Measurements from ENCODE around the gene TXNRD1. TPM values are rescaled to one million over a fixed set of nuclear protein-coding genes. Genes with fewer than 3 reads are reported as not detected.

TXNRD1 gene
- total RNA-seq, 1 experiment from 2014 or later: 180 TPM

DNA sequence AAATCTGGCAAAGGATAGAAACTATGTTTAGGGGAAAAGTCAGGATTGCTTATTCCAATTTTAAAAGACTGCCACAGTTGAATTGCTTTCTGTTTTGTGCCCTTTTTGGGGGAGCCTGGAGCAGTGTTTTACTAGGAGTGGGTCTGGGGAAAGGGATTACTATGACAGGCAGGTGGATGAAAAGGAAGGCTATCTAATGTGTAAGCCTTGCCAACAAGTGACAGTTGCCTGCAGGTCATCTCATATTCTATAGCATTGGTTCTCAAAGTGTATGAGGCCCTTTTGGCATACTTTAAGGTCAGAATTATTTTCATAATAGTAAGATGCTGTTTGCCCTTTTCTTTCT, 92.0 kb downstream of the TXNRD1 start:
- Histone ChIP-seq H3K27me3 (ENCODE audit: control insufficient read depth, insufficient read depth, low read length) (no peaks in the 10 kb centered on the region), H3K36me3 (replicated peaks; ENCODE audit: control insufficient read depth, insufficient read depth, low read length) (peaks cover 7% of the 10 kb centered on the region), H3K4me3 (ENCODE audit: insufficient read depth, low read depth, low read length) (no peak overlapping the region)
- no peak for DNase-seq

DNA sequence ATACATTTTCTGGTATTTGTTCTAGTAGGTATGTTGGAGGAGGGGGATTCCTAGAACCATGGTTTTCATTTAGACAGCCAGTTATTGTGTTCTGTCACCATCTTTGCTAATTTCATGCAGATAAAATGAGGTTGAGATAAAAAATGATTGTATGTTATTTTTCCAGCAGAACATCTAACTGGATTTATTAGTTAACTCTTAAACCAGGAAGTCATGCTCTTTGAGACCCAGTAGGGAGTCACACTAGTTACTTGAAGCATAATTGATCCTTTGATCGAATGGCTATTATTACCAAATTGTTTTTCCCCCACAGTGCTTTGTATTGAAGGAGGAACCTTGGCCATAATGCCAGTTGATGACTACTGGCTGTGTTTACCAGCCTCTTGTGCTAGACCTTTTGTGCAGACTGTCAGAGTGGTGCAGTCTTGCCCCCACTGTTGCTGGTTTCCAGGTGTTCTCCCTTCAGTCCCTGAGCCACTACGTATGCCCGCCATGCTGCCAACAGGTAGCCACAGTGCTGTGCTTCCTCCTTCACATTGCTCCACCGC, 93.9 kb downstream of the TXNRD1 start:
- DNase-seq: no peak
- H3K36me3 ChIP-seq (replicated peaks; ENCODE audit: control insufficient read depth, insufficient read depth, low read length): peaks cover 14% of the 10 kb centered on the region
- no peaks in the 10 kb centered on the region for H3K27me3 ChIP-seq (ENCODE audit: control insufficient read depth, insufficient read depth, low read length)
- no peak overlapping the region for H3K4me3 ChIP-seq (ENCODE audit: insufficient read depth, low read depth, low read length)

DNA sequence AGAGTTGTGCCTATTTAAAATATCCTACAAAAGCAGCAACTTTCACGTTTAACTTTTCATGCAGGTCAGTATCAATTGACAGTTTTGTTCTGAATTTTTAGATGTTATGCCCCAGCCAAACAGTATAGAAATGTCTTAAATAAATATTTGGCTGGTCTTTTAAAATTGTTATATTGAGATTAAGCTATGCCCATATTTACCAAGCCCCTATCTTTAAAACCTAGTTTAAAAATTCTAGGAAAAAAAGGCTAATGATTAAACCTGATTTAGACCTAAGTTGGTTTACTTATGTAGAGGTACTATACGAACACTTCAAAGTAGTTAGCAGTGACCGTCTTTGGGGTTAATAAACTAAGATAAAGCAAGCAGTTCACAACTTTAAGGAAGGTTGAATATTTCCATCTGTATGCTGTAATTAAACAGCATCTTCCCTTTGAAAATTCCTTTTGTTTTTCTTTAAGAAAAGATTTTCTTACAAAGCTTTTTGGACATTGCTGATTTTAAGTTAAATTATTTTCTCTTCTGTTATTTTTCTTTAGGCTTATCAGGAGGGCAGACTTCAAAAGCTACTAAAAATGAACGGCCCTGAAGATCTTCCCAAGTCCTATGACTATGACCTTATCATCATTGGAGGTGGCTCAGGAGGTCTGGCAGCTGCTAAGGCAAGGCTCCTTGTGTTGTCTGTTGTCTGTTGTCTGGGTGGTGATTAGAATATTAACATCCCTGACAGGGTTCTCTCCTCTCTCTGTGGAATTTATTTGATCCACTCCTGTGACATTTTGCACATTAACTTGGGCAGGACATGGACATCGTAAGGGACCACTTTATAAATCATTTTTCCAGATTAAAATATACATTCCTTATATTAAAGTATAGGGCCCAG, 95.4 kb downstream of the TXNRD1 start:
- no peak for DNase-seq
- H3K27me3 ChIP-seq (ENCODE audit: control insufficient read depth, insufficient read depth, low read length): no peaks in the 10 kb centered on the region
- peaks cover 22% of the 10 kb centered on the region for H3K36me3 ChIP-seq (replicated peaks; ENCODE audit: control insufficient read depth, insufficient read depth, low read length)
- H3K4me3 ChIP-seq (ENCODE audit: insufficient read depth, low read depth, low read length): no peak overlapping the region

DNA sequence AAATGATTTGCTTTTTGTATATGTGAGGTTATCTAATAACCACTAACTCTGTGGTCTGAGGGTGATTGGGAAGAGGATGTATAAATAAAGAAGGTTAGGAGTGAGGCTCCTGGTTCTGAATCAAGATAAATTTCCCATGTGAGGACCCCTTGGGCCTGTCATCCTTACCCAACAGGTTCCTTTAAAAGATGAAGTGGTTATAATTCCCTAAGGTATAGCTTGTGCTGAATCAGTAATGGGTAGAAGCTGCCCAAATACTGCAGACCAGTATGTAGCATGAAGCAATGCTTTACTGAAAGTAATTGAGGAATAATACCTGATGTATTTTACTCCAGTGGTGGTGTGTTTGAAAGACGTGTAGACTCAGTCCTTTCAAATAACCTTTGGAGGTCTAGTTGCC, 96.6 kb downstream of the TXNRD1 start:
- no peak for DNase-seq
- no peak overlapping the region for H3K4me3 ChIP-seq (ENCODE audit: insufficient read depth, low read depth, low read length)
- H3K36me3 ChIP-seq (replicated peaks; ENCODE audit: control insufficient read depth, insufficient read depth, low read length): peaks cover 28% of the 10 kb centered on the region
- H3K27me3 ChIP-seq (ENCODE audit: control insufficient read depth, insufficient read depth, low read length): no peaks in the 10 kb centered on the region

DNA sequence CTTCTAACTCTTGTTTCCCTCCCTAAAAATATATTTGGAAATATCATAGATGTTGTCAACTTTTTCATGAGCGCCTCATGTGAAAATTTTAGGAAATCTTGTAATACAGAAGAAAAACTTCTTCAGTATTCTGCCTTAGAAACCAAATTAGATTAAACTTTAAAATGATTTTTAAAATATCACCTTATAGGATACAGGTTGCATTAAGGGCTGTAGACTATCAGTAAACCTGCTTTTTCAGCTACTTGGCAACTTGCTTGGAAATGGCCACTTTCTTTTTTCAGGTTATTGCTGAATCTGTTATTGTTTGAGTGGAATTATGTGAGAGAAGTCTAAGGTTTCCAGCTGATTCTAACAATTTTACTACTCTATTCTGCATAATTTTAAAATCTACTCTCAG, 97.1 kb downstream of the TXNRD1 start:
- Histone ChIP-seq H3K36me3 (replicated peaks; ENCODE audit: control insufficient read depth, insufficient read depth, low read length) (peaks cover 30% of the 10 kb centered on the region), H3K4me3 (ENCODE audit: insufficient read depth, low read depth, low read length) (no peak overlapping the region)
- no peak for DNase-seq

DNA sequence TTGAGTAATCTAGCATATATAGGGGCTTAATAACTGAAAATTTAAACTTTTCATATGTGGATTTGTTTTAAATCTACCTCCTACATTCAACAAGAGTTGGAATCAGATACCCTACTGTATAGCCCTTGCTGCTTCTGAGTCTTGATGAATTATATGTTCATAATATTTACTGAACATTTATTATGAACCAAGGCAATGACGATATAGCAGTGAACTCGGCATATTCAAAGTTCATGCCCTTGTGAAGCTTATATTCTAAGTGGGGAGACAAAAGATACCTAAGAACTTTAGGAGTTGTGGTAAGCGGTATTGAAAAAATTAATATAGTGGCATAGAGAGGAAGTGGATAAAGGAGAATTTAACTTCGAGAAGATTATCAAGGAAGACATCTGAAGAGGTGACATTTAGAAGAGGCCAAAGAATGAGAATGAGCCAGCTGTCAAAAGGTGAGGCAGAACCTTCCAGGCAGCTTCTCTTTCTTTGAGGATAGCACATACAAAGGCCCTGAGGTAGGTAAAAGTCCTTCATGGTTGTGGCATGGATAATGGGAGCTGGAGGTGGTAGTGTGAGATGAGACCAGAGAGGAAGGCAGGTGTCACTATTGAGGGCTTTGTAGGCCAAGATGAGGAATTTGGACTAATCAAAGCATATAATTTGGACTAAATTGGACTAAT, 98.1 kb downstream of the TXNRD1 start:
- Histone ChIP-seq H3K36me3 (replicated peaks; ENCODE audit: control insufficient read depth, insufficient read depth, low read length) (peaks cover 33% of the 10 kb centered on the region), H3K4me3 (ENCODE audit: insufficient read depth, low read depth, low read length) (no peak overlapping the region), H3K27me3 (ENCODE audit: control insufficient read depth, insufficient read depth, low read length) (no peaks in the 10 kb centered on the region)
- DNase-seq: no peak

More for the DNA sequence above, 97.1 kb downstream of the TXNRD1 start:
- no peaks in the 10 kb centered on the region for H3K27me3 ChIP-seq (ENCODE audit: control insufficient read depth, insufficient read depth, low read length)

DNA sequence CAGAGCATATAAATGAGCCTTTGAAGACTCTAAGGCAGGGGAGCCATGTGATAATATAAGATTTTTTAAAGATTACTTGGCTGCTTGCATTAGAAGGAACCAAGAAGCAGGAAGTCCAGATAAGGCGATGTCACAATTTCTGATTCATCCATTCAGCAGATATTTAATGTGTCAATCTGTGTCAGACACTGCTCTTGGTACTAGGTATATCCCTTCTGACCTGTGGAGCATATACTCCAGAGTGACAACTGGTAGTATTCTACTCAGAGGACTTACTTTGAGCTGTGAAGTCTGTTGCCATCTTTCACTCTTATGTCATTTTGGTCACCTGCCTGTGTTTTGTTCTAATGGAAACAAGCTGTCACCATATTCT, 98.6 kb downstream of the TXNRD1 start:
- H3K27me3 ChIP-seq (ENCODE audit: control insufficient read depth, insufficient read depth, low read length): no peaks in the 10 kb centered on the region
- no peak for DNase-seq
- H3K36me3 ChIP-seq (replicated peaks; ENCODE audit: control insufficient read depth, insufficient read depth, low read length): peaks cover 38% of the 10 kb centered on the region
- no peak overlapping the region for H3K4me3 ChIP-seq (ENCODE audit: insufficient read depth, low read depth, low read length)

DNA sequence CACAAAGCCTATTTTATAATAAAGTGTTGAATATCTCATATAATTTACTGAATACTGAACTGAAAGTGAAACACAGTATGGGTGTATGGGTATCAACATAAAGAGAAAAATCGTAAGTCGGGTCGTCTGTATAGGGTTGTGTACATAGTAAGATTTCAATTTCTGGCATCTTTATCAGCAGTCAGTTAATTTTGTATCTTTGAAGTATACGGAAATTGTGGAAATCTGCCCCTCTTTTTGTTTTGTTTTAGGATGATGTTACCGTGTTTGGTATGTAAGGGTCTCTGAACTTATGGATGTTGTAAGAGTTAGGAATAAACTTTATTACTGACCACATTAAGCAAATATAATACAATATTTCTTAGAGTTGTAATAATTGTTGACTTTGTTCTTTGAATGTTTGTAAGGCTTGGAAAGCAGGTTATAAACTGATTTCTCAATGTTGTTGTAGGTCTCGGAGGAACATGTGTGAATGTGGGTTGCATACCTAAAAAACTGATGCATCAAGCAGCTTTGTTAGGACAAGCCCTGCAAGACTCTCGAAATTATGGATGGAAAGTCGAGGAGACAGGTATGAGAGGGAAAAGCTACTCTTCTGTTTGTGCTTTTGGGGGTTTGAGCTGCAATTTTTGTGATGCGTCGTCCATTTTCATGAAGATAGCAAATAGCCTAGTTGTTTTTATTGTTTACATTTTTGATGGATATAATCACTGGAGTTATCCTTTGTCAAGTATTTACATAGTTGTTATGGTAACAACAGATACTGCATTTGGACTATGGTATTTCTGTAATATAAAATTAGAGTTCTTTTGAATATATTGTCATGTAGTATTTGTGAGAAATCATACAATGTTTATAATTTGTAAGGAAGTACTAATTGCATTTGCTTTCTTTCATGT, 100.0 kb downstream of the TXNRD1 start:
- Histone ChIP-seq H3K27me3 (ENCODE audit: control insufficient read depth, insufficient read depth, low read length) (no peaks in the 10 kb centered on the region), H3K4me3 (ENCODE audit: insufficient read depth, low read depth, low read length) (no peak overlapping the region), H3K36me3 (replicated peaks; ENCODE audit: control insufficient read depth, insufficient read depth, low read length) (peaks cover 46% of the 10 kb centered on the region)
- DNase-seq: no peak

DNA sequence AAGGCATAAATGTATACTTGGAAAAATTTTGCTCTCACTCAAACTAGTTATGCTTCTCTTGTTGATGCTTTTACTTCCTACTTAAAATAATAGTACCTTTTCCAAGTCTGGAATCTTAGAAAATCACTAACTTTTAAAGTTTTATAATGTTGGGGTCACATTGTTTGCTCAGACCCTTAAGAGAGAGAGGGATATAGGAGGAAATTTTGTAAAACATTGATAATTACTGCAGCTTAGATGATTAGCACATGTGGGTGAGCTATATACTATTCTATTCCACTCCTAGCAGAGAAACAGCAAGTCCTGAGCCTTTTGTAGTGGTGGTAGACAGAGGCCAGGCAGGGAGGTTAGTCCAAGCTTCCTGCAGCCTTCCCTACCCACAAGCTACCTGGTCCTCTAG, 101.4 kb downstream of the TXNRD1 start:
- H3K4me3 ChIP-seq (ENCODE audit: insufficient read depth, low read depth, low read length): no peak overlapping the region
- no peaks in the 10 kb centered on the region for H3K27me3 ChIP-seq (ENCODE audit: control insufficient read depth, insufficient read depth, low read length)
- peaks cover 48% of the 10 kb centered on the region for H3K36me3 ChIP-seq (replicated peaks; ENCODE audit: control insufficient read depth, insufficient read depth, low read length)
- DNase-seq: no peak

DNA sequence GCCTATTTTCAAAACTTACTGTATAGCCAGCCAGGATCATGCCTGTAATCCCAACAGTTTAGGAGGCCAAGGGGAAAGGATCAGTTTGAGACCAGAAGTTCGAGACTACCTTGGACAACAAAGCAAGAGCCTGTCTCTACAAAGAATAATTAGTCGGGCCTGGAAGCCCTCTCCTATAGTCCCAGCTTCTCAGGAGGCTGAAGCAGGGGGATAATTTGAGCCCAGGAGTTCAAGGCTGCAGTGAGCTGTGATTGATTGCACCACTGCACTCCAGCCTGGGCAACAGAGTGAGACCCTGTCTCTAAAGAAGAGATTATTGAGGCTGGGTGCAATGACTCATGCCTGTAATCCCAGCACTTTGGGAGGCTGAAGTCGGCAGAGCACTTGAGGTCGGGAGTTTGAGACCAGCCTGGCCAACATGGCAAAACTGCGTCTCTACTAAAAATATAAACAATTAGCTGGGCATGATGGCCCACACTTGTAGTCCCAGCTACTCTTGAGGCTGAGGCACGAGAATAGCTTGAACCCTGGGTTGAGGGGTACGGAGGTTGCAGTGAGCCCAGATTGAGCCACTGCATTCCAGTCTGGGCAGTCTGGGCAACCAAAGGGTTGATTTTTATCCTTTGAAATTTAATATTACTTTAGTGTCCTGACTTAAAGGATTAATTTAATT, 102.1 kb downstream of the TXNRD1 start:
- no peak overlapping the region for H3K4me3 ChIP-seq (ENCODE audit: insufficient read depth, low read depth, low read length)
- no peak for DNase-seq
- H3K27me3 ChIP-seq (ENCODE audit: control insufficient read depth, insufficient read depth, low read length): no peaks in the 10 kb centered on the region
- peaks cover 50% of the 10 kb centered on the region for H3K36me3 ChIP-seq (replicated peaks; ENCODE audit: control insufficient read depth, insufficient read depth, low read length)

DNA sequence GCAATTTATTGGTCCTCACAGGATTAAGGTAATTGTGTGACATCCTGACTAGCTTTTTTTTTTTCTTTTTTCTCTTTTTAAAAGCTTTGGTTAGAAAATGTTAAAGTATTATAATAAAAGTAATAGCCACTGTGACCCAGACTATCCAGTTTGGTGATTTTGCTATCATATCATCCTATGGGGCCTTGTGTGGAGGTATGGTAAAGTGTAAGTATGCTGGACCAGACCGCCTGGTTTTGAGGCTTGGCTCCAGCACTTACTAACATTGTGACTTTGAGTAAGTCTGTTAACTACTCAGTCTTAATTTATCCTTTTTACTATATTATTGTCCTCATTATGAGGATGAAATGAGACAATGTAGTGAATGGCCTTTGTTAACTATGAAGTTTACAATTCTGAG, 103.4 kb downstream of the TXNRD1 start:
- no peak for DNase-seq
- H3K36me3 ChIP-seq (replicated peaks; ENCODE audit: control insufficient read depth, insufficient read depth, low read length): peaks cover 45% of the 10 kb centered on the region
- no peaks in the 10 kb centered on the region for H3K27me3 ChIP-seq (ENCODE audit: control insufficient read depth, insufficient read depth, low read length)
- H3K4me3 ChIP-seq (ENCODE audit: insufficient read depth, low read depth, low read length): no peak overlapping the region

DNA sequence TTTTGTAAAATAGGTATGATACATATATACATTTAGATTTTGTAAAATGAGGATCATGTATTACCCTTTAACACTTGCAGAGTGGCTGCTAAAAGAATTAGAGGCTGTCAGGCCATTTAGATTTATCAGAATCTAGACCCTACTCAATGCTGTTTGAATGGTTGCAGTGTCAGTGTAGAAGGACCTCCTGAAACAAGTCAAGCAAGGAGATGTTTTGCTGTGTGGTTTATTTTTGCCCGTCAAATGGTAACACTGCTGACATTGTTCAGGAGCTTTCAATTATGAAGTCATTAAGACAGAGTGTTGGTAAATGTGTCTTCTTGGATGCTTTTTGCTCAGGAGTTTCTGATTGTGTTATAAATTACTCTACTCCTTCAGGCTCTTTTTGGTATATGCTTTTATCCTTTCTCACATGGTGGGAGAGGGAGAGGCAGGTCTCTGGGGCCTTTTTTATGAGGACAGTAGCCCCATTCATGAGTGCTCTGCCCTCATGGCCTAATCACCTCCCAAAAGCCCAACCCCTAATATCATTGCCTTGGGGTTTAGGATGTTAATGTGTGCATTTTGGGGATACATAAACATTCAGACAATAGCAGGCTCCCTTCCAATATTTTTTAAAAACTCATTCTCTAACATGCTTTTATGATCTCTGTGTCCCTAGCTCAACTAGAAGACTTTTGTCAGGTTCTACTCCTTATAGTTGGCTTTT, 104.5 kb downstream of the TXNRD1 start:
- no peak overlapping the region for H3K4me3 ChIP-seq (ENCODE audit: insufficient read depth, low read depth, low read length)
- no peaks in the 10 kb centered on the region for H3K27me3 ChIP-seq (ENCODE audit: control insufficient read depth, insufficient read depth, low read length)
- peaks cover 38% of the 10 kb centered on the region for H3K36me3 ChIP-seq (replicated peaks; ENCODE audit: control insufficient read depth, insufficient read depth, low read length)
- no peak for DNase-seq

DNA sequence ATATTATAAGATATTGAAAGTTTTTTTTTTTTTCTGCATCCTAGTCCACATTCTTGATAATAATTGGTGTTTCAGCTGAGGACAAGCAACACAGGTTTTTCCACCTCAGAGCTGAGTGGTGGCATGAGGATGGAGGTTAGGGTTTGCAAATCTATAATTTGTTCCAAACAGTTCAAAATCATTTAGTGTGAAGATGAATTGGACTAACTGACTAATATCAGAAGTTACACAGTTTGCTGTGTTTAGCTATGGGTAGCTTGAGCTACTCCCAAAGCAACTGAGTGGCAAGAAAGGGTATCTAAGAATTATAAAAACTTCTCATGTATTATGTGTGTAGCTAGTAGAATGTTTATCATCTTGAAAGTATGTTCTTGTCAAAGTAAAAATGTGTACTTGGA, 105.0 kb downstream of the TXNRD1 start:
- Histone ChIP-seq H3K36me3 (replicated peaks; ENCODE audit: control insufficient read depth, insufficient read depth, low read length) (peaks cover 37% of the 10 kb centered on the region), H3K27me3 (ENCODE audit: control insufficient read depth, insufficient read depth, low read length) (no peaks in the 10 kb centered on the region), H3K4me3 (ENCODE audit: insufficient read depth, low read depth, low read length) (no peak overlapping the region)
- DNase-seq: no peak
